Measurements from ENCODE around the gene ZNF429.

GRCh38 chr19:21487969-21488368, 17.4 kb upstream of the ZNF429 start:
- no peak for TF ChIP-seq EZH2 (IDR thresholded peaks at IDR 0.05)
- no peak for TF ChIP-seq POLR2AphosphoS5 (IDR thresholded peaks at IDR 0.05; ENCODE audit: borderline replicate concordance, low read depth, low read length)
- no peak for TF ChIP-seq FOXP2 (optimal IDR thresholded peaks at IDR 0.05; ENCODE audit: control extremely low read depth, extremely low read length, insufficient read depth)

All from SK-N-MC (cell line).